CD4-positive, alpha-beta T cell treated with Interleukin-1 beta for 1 hour (primary cell): ENCODE results near the gene NEDD4L.
A peak's percentile ranks its signal among the peaks of the same experiment; 100 is the strongest.

Experiments
- DNase-seq, 2 donors: peaks; one replicate each; pipeline ENCODE4 v3.0.0-alpha.2; 2020 to 2022

Gene NEDD4L

GRCh38 chr18:58125183-58125582 lies 81.2 kb downstream of the NEDD4L start:
- DNase-seq, result no peak

GRCh38 chr18:58125756-58126155 lies 81.7 kb downstream of the NEDD4L start:
- DNase-seq, result no peak

DNA sequence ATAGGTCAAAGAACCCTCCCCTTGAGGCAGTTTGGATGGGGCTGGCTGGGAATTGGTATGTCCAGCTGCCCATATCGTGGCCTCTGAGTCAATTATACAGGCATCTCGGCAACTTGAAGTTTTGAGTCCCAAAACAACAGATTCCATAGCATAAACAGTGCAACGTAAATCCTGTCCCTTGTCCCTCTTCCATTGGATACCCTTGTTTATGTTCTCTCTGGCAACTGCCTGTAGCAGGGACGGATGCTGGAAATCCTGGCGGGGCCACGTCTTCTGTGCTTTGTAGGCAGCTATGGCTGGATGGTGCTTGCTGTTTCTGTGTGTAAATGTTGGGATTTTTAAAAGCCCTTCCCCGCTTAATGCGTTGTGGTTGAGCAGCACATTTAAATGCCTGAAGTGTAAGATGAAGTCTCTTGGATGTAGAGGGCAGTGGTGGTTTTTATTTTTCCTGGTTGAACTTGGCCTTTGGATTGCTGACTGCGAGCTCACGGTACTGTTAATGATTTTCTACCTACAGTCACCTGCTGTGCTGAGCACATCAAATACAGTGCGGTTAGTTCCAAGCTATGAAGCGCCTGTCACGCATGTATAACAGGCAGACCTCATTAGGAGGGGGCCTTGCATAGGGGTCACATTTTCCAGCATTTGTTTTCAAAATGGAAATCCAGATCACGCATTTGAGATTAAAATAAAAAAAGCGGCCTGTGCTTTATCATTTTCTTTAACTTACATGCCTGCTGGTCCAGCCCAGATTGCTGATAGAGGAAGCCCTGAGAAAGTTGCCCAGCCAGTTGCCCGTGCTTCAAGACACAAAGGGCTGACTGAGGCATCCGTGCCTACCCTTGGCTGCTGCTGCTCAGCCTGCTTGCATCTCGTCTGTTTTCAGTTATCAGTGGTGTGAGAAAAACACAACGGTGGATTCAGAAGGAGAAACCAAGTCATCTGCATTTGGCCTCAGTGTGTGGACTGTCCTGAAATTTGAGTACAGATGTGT lies 84.7 kb downstream of the NEDD4L start:
- DNase-seq, result no peak

DNA sequence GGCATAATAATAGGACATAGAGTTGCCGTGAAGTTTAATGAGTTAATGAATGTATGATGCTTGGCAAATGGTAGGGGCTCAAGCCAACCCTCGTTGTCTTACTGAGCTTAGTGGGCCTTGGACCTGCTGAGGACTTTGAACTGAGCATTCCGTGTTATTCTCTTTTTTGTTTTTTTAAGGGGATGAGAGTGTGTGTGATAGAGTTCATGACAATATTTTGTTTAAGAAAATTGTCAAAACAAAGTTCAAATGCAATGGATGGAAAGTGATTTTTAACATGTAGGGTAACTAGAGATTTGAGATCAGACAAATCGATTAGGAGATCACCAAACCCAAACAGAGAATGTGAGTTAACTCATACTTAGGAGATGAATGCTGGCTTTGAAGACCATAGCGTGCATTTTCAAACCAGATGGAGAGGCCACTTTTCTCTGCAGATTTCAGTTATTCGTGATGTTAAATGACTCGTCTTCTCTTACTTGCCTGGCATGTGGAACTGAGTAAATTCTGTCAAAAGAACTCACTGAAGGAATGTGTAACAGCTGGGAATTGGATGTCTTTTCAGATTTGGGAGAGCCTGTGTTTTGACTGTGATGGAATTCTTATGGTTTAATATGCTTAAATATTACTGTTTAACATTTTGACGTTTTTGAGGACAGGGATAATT lies 88.7 kb downstream of the NEDD4L start:
- no peak for DNase-seq

GRCh38 chr18:58135183-58135641 lies 91.2 kb downstream of the NEDD4L start:
- DNase-seq, result no peak

GRCh38 chr18:58135701-58136331 lies 91.8 kb downstream of the NEDD4L start:
- peak; percentile 49 to 56 for DNase-seq

DNA sequence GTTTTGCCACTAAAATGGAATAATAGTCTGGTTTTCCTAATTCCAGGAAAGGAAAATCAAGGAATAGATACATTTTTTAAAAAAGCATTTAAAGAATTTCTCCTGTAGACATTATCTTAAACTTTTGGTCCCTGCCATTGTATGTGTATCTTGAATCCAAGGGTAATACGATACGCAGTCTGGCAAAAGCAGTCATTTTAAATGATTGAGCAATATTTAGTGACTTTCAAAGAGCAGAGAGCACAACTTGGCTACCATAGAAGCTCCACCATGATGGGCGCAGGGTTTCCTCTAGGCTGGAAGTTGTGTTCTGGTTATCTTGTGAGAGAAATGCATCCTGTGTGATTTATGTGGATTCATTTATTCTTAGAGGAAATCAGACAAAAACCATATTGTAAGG lies 92.9 kb downstream of the NEDD4L start:
- no peak for DNase-seq

- DNase-seq, result no peak
These were observed 95.7 kb downstream of the NEDD4L start for GRCh38 chr18:58139459-58140386.

DNA sequence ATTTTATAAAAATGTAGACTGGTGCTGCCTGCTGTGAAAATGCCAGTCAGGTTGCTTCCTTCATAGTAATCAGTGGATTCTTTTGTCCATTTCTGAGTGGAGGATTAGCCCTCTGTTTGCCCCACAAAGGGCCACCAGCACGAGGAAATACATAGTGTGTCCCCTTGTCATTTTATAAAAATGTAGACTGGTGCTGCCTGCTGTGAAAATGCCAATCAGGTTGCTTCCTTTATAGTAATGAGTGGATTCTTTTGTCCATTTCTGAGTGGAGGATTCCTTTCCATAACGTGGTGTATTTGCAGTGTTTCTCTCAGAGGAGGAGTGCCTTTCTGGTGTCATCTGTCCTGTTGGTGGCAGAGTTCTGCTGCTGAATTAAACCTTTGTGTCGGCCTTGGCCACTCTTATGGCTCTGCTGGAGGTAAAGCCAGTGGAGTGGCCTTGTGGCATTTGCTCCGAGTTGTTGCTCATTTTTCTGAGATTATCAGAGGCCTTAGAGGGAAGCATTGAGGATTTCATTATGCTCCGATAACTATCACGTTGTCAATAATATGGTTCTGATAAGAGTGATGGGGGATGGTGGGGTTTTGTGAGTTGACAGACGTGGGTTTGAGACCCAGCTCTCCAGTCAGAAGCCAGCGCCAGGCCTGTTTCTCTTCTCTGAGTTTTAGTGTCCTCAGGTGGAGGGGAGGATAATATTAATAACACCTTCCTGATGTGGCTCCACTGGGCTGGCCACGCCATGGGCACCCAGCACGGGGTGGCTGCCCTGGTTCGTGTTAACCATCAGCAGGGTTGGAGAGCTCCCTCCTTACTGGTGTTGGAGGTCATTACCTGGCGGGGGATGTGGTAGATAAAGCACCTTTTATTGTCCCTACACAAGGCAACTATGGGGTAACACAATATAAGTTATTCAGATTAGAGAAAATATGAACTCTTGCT lies 96.6 kb downstream of the NEDD4L start:
- no peak for DNase-seq

DNA sequence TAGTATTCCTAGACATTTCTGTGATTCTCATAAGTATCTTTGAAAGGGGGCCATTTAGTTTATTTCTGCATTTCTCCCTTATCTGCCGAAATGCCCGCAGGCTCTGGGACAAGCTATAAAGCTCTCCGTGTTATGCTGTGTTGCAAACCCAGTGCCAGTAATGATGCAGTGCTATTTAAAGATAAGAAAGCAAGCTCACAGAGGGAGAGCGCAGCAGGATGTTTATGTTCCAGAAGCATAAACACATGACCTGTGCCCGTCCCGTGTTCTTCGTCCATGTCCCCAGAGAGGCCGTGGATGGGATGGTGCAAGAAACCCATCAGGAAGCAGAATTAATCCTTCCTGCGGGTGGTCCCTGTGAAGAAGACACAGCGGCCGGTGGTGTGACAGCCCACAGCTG lies 99.4 kb downstream of the NEDD4L start:
- no peak for DNase-seq

- no peak for DNase-seq
These were observed 100.1 kb downstream of the NEDD4L start for GRCh38 chr18:58144106-58144505.

DNA sequence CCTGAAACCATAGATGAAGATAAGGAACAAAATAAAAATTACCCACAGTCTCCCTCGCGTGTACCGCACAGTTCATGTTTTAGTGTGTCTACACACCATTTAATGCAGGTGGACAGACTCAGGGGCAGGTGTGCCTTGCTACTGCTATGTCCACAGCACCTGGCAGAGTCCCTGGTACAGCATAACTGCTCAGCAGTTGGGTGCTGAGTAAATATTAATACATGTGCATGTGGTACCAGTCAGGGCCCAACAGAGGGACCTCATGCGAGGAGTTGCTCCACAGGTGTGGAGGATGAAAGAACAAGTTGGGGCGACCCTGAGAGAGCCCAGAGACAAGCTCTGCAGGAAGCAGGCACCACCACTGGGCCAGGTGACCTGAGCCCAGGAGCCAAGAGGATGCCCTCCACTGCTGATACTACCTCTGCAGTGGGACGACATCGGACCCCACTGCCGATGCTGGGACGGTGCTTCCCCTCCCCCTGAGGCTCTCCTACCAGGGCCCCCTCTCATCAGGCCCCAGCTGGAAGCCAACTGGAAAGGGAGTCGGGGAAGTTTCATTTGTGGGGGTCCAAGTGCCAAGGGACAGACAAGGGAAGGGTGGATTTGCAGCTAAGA lies 100.8 kb downstream of the NEDD4L start:
- DNase-seq, result no peak

GRCh38 chr18:58146099-58146498 lies 102.1 kb downstream of the NEDD4L start:
- no peak for DNase-seq

GRCh38 chr18:58148954-58149471 lies 105.0 kb downstream of the NEDD4L start:
- DNase-seq, result no peak

- DNase-seq, result no peak
These were observed 106.7 kb downstream of the NEDD4L start for GRCh38 chr18:58150772-58151171.

DNA sequence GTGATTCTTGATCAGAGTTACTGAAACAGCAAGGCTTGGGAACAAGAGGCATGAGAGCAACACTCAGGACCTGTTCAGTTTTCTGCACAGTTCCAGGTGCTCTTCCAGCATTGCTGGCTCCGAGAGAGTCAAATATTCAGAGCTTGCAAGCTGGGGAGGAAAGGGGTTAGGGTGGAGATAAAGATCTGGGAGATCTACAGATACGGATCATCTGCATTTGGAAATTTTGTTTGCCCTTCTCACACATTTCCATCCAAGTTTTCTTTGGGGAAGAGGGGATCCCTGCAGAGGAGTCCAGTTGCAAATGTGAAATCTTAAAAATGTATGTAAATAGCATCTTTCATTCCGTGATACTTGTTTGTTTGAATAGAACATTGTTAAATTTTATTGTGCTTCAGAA lies 108.2 kb downstream of the NEDD4L start:
- DNase-seq, result no peak

DNA sequence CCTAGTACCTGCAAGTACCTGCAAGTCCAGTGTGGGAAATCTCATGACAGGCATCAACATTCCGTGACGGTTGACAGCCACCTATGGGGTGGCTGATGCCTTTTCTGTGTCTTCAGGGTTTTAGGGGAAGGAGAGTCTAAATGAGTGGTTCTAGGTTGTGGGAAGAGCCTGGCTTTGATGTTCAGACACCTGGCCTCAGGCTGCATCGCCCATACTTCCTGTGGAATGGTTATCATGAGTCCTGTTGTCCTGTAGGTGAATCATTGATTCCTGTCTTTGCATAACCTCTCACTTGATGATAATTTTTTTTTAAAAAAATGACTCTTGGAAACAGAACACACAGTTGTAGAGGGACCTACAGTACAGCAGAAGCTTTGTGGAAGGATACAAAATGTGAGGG lies 108.9 kb downstream of the NEDD4L start:
- no peak for DNase-seq

- DNase-seq, result no peak
These were observed 112.5 kb downstream of the NEDD4L start for GRCh38 chr18:58156516-58156915.

DNA sequence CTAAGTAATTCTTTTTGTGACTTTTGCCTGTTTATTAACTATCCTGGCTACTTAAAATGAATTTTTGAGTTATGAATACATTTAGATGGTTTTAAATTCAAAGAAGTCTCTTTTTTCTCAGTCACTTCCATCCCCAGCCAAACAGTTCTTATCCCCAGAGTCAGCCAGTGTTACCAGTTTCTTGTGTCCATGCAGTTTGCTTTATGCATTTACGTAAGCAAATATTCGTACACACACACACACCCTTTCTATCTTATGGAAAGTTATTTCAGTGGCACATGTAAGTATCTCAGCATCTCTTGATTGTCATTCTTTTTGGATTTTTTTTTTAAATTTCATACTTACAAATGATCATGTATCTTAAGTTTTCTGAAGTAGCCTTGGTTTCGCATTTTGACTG lies 113.2 kb downstream of the NEDD4L start:
- DNase-seq, result no peak

GRCh38 chr18:58158008-58158407 lies 114.0 kb downstream of the NEDD4L start:
- DNase-seq, result no peak

DNA sequence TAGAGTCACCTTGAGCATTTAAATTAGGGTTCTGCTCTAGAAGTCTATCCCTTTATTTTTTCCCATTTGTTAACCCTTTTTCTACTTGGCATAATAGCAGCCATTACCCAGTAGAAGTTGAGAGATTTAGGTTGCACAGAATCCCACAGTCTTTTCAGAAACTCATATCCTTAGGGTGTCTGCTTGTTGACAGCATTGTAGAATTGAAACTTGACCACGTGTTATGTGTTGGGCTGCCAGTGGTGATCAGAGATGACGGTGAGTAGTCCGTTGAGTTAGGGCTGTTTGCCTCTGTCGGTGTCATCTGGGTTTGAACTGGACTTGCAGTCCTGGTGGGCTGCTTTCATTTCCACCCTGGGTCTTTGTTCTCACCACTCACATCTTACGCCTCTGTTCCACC lies 114.4 kb downstream of the NEDD4L start:
- DNase-seq, result no peak
